HEK293 (cell line): Measurements from ENCODE around the gene RSBN1L.

Experiments used
- FEZF1 ChIP-seq: fragments of 450-650 bp; formaldehyde crosslinking; IDR thresholded peaks from 2 replicates; pipeline ENCODE4 v1.5.1; 2016; ENCODE audit warnings: missing biosample characterization, missing genetic modification characterization
- GLI2 ChIP-seq: fragments of 450-650 bp; formaldehyde crosslinking; IDR thresholded peaks from 2 replicates; pipeline ENCODE4; 2017; ENCODE audit warnings: missing biosample characterization, missing genetic modification characterization, low read depth, borderline replicate concordance
- IKZF3 ChIP-seq: fragments of 450-650 bp; IDR thresholded peaks from 2 replicates; pipeline ENCODE4 v1.5.0; 2018; ENCODE audit warnings: missing biosample characterization, mild to moderate bottlenecking, missing genetic modification characterization, moderate library complexity
- KLF8 ChIP-seq: fragments of 450-650 bp; formaldehyde crosslinking; IDR thresholded peaks from 2 replicates; pipeline ENCODE4 v1.5.1; 2016; ENCODE audit warnings: missing biosample characterization, missing genetic modification characterization
- PRDM10 ChIP-seq: fragments of 450-650 bp; formaldehyde crosslinking; IDR thresholded peaks from 2 replicates; pipeline ENCODE4 v1.5.1; 2016; ENCODE audit warnings: missing biosample characterization, missing genetic modification characterization
- SCRT2 ChIP-seq: fragments of 450-650 bp; formaldehyde crosslinking; IDR thresholded peaks from 2 replicates; pipeline ENCODE4 v1.5.1; 2016; ENCODE audit warnings: missing biosample characterization, missing genetic modification characterization
- SP3 ChIP-seq: fragments of 450-650 bp; formaldehyde crosslinking; IDR thresholded peaks from 2 replicates; pipeline ENCODE4 v1.5.1; 2016; ENCODE audit warnings: missing biosample characterization, missing genetic modification characterization
- TCF7L2 ChIP-seq: IDR thresholded peaks from 2 replicates; pipeline ENCODE4 v1.6.1; 2011; ENCODE audit warnings: low read depth, mild to moderate bottlenecking, inconsistent platforms, low read length, moderate library complexity, borderline replicate concordance
- ZBTB17 ChIP-seq: fragments of 450-650 bp; formaldehyde crosslinking; IDR thresholded peaks from 2 replicates; pipeline ENCODE4 v1.5.1; 2016; ENCODE audit warnings: missing biosample characterization, missing genetic modification characterization
- ZBTB20 ChIP-seq: fragments of 450-650 bp; formaldehyde crosslinking; IDR thresholded peaks from 2 replicates; pipeline ENCODE4 v1.5.1; 2016; ENCODE audit warnings: missing biosample characterization, missing genetic modification characterization
- ZBTB44 ChIP-seq: fragments of 450-650 bp; IDR thresholded peaks from 2 replicates; pipeline ENCODE4 v1.5.1; 2018; ENCODE audit warnings: missing biosample characterization, mild to moderate bottlenecking, missing genetic modification characterization
- ZFP3 ChIP-seq: fragments of 450-650 bp; formaldehyde crosslinking; IDR thresholded peaks from 2 replicates; pipeline ENCODE4 v1.5.1; 2016; ENCODE audit warnings: low read depth, missing biosample characterization, missing genetic modification characterization
- ZNF2 ChIP-seq: fragments of 450-650 bp; formaldehyde crosslinking; IDR thresholded peaks from 2 replicates; pipeline ENCODE4 v1.5.1; 2016; ENCODE audit warnings: missing biosample characterization, missing genetic modification characterization
- ZNF211 ChIP-seq: fragments of 450-650 bp; formaldehyde crosslinking; IDR thresholded peaks from 2 replicates; pipeline ENCODE4 v1.5.1; 2016; ENCODE audit warnings: low read depth, missing biosample characterization, missing genetic modification characterization
- ZNF274 ChIP-seq, 2 experiments: fragments of 200-500 bp in 1 of 2; fragments of 450-650 bp in 1 of 2; sonication (Bioruptor generic) in 1 of 2; formaldehyde crosslinking in 1 of 2; IDR thresholded peaks; 2 replicates each; pipeline versions ENCODE4 v1.5.1 to v1.6.1; 2014 to 2016; ENCODE audit warnings: borderline replicate concordance in 1 of 2, inconsistent platforms in 1 of 2, low read length in 1 of 2, missing biosample characterization in 1 of 2, missing genetic modification characterization in 1 of 2
- ZNF324 ChIP-seq: fragments of 450-650 bp; formaldehyde crosslinking; IDR thresholded peaks from 2 replicates; pipeline ENCODE4 v1.5.1; 2016; ENCODE audit warnings: missing biosample characterization, missing genetic modification characterization
- ZNF350 ChIP-seq: fragments of 450-650 bp; formaldehyde crosslinking; IDR thresholded peaks from 2 replicates; pipeline ENCODE4 v1.5.0; 2017; ENCODE audit warnings: missing biosample characterization, mild to moderate bottlenecking, missing genetic modification characterization
- ZNF366 ChIP-seq: fragments of 450-650 bp; formaldehyde crosslinking; conservative IDR thresholded peaks from 2 replicates; pipeline ENCODE4 v1.5.1; 2016; ENCODE audit warnings: missing biosample characterization, missing genetic modification characterization
- ZNF600 ChIP-seq: fragments of 450-650 bp; formaldehyde crosslinking; IDR thresholded peaks from 2 replicates; pipeline ENCODE4 v1.5.1; 2016; ENCODE audit warnings: missing biosample characterization, missing genetic modification characterization
- ZNF660 ChIP-seq: fragments of 450-650 bp; IDR thresholded peaks from 2 replicates; pipeline ENCODE4 v1.5.1; 2018; ENCODE audit warnings: missing biosample characterization, mild to moderate bottlenecking, missing genetic modification characterization
- TF ChIP-seq, protein P1 (sequence below): IDR thresholded peaks from 2 replicates; pipeline ENCODE4 v1.6.1; 2011; ENCODE audit warnings: mild to moderate bottlenecking, low read depth, low read length, borderline replicate concordance
- TF ChIP-seq, protein P2 (sequence below): fragments of 450-650 bp; formaldehyde crosslinking; IDR thresholded peaks from 2 replicates; pipeline ENCODE4 v1.5.1; 2017; ENCODE audit warnings: missing biosample characterization, mild to moderate bottlenecking, missing genetic modification characterization, moderate library complexity
- TF ChIP-seq, protein P3 (sequence below): fragments of 450-650 bp; formaldehyde crosslinking; IDR thresholded peaks from 2 replicates; pipeline ENCODE4 v1.5.1; 2016; ENCODE audit warnings: missing biosample characterization, missing genetic modification characterization

RSBN1L gene

GRCh38 chr7:77798394-77799077 lies 102.3 kb downstream of the RSBN1L start, which contains the start of the genes PHTF2 and TMEM60 (continued):
- peak; percentile 66 for TF ChIP-seq ZNF2 (tag by site-specific recombination)
- TF ChIP-seq, protein P1, sequence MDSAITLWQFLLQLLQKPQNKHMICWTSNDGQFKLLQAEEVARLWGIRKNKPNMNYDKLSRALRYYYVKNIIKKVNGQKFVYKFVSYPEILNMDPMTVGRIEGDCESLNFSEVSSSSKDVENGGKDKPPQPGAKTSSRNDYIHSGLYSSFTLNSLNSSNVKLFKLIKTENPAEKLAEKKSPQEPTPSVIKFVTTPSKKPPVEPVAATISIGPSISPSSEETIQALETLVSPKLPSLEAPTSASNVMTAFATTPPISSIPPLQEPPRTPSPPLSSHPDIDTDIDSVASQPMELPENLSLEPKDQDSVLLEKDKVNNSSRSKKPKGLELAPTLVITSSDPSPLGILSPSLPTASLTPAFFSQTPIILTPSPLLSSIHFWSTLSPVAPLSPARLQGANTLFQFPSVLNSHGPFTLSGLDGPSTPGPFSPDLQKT, result peak; percentile 98
- peak; percentile 80 for TF ChIP-seq TCF7L2
- TF ChIP-seq ZNF211, result no peak
- TF ChIP-seq ZNF274 (IDR thresholded peaks at IDR 0.05; ENCODE audit: low read length), result no peak
- TF ChIP-seq ZNF274 (tag by site-specific recombination; IDR thresholded peaks at IDR 0.05; ENCODE audit: borderline replicate concordance), result no peak
- TF ChIP-seq ZNF324, result 0 out of 2 replicates have a peak, but pooled peaks have one; percentile 20
- no peak for TF ChIP-seq ZFP3 (tag by site-specific recombination)
- TF ChIP-seq FEZF1, result peak; percentile 34
- TF ChIP-seq IKZF3 (tag by site-specific recombination), result peak; percentile 97
- TF ChIP-seq PRDM10 (tag by site-specific recombination), result peak; percentile 64; the same call in 1 of the 2 replicates
- TF ChIP-seq ZBTB17 (tag by site-specific recombination), result 0 out of 2 replicates have a peak, but pooled peaks have one; percentile 30
- peak; percentile 81 for TF ChIP-seq KLF8 (tag by site-specific recombination)
- no peak for TF ChIP-seq SCRT2 (tag by site-specific recombination)
- TF ChIP-seq ZBTB20 (tag by site-specific recombination), result peak; percentile 20; the same call in 1 of the 2 replicates
- no peak for TF ChIP-seq GLI2 (tag by site-specific recombination)
- peak; percentile 99 for TF ChIP-seq ZNF350
- TF ChIP-seq ZNF660 (tag by site-specific recombination), result peak; percentile 56; the same call in 1 of the 2 replicates
- TF ChIP-seq ZNF366, result peak; percentile 71
- peak; percentile 46; the same call in 1 of the 2 replicates for TF ChIP-seq ZBTB44 (tag by site-specific recombination)
- TF ChIP-seq SP3, result peak; percentile 97
- TF ChIP-seq ZNF600, result peak; percentile 89
- TF ChIP-seq, protein P2, sequence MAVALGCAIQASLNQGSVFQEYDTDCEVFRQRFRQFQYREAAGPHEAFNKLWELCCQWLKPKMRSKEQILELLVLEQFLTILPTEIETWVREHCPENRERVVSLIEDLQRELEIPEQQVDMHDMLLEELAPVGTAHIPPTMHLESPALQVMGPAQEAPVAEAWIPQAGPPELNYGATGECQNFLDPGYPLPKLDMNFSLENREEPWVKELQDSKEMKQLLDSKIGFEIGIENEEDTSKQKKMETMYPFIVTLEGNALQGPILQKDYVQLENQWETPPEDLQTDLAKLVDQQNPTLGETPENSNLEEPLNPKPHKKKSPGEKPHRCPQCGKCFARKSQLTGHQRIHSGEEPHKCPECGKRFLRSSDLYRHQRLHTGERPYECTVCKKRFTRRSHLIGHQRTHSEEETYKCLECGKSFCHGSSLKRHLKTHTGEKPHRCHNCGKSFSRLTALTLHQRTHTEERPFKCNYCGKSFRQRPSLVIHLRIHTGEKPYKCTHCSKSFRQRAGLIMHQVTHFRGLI, result no peak; the same call in 1 of the 2 replicates
- TF ChIP-seq, protein P3, sequence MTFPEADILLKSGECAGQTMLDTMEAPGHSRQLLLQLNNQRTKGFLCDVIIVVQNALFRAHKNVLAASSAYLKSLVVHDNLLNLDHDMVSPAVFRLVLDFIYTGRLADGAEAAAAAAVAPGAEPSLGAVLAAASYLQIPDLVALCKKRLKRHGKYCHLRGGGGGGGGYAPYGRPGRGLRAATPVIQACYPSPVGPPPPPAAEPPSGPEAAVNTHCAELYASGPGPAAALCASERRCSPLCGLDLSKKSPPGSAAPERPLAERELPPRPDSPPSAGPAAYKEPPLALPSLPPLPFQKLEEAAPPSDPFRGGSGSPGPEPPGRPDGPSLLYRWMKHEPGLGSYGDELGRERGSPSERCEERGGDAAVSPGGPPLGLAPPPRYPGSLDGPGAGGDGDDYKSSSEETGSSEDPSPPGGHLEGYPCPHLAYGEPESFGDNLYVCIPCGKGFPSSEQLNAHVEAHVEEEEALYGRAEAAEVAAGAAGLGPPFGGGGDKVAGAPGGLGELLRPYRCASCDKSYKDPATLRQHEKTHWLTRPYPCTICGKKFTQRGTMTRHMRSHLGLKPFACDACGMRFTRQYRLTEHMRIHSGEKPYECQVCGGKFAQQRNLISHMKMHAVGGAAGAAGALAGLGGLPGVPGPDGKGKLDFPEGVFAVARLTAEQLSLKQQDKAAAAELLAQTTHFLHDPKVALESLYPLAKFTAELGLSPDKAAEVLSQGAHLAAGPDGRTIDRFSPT (tag by site-specific recombination), result peak; percentile 91
